ENCODE measurements around the gene DIS3L2. TPM values are rescaled to one million over a fixed set of nuclear protein-coding genes. Genes with fewer than 3 reads are reported as not detected.

Gene DIS3L2
- total RNA-seq, 2 experiments from 2014 or later = 25.7 to 30.9 TPM

DNA sequence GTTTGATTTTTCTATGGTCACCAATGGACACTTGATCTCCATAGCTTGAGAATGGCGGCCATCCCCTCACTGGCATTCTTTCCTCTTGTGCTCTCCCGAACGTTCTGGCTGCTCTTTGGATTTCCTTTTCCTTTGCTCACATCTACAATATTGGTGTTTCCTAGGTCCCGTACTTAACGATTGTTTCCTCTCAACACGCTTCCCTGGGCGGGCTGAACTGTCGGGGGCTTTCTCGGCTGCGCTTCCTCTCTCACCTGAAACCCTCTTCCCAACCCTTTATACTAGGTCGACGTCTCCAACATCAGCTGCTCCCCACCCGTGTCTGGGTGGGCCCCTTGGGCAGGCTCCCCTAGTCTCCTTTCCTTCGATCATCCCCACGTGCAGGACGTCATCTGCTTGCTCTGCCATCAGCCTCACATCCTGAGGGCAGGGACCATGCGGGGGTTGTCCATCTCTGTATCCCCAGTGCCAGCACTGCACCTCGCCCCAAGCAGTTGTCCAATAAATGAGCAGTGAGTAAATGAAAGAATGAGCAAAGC lies 634 bp upstream of the DIS3L2 start:
- H3K4me1 Mint-ChIP-seq = peaks cover 29% of the 10 kb centered on the region
- H3K4me3 Mint-ChIP-seq = peak overlapping the region; percentile 90
- peaks cover 13% of the 10 kb centered on the region for H3K36me3 Mint-ChIP-seq
- peaks cover 3% of the 10 kb centered on the region for H3K27me3 Mint-ChIP-seq
- no peaks in the 10 kb centered on the region for H3K9me3 Mint-ChIP-seq
- no peak for DNase-seq
- peak overlapping the region; percentile 93 for H3K27ac Mint-ChIP-seq

DNA sequence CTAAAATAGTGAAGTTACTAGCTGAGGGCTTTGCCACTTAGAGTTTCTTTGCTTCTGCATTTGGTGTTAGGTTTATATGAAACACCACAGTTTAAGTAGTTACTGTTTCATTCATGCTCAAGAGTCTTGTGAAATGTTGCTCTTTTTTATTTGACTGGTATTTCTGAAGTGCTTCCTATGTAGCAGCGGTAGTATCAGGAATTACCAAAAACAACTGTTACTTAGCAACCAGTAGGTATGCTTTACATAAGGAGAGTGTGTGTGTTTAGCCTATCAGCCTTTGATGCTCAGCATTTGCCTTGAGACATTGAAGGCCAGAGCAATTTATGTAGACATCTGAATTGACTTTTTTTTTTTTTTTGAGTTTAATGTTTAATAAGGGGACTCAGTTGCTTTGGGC lies 3.6 kb downstream of the DIS3L2 start:
- peaks cover 30% of the 10 kb centered on the region for H3K36me3 Mint-ChIP-seq
- H3K4me1 Mint-ChIP-seq = peaks cover 48% of the 10 kb centered on the region
- no peak for DNase-seq
- no peak overlapping the region for H3K4me3 Mint-ChIP-seq
- no peaks in the 10 kb centered on the region for H3K27me3 Mint-ChIP-seq
- H3K27ac Mint-ChIP-seq = no peak overlapping the region
- peaks cover 4% of the 10 kb centered on the region for H3K9me3 Mint-ChIP-seq

DNA sequence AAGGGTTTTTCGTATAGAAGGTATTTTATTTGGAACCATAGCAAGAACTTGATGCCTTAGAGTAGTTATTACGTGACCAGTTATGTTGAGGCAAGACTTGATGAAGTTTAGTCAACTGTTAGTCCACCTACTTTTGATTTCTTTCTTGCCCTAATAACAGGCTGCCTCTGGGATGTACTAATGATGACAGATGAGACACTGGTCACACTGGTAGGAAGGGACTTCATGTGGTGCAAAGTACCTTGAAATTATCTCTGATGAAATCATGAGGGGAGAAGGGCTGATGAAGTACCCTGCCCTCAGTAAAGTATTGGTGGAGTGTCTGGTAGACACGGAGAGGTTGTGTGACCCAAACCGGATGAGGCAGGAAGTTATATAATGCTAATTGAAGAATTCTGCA lies 5.4 kb downstream of the DIS3L2 start:
- no peak overlapping the region for H3K27ac Mint-ChIP-seq
- peaks cover 4% of the 10 kb centered on the region for H3K9me3 Mint-ChIP-seq
- peaks cover 29% of the 10 kb centered on the region for H3K36me3 Mint-ChIP-seq
- DNase-seq = no peak
- H3K27me3 Mint-ChIP-seq = no peaks in the 10 kb centered on the region
- peaks cover 42% of the 10 kb centered on the region for H3K4me1 Mint-ChIP-seq
- H3K4me3 Mint-ChIP-seq = no peak overlapping the region

DNA sequence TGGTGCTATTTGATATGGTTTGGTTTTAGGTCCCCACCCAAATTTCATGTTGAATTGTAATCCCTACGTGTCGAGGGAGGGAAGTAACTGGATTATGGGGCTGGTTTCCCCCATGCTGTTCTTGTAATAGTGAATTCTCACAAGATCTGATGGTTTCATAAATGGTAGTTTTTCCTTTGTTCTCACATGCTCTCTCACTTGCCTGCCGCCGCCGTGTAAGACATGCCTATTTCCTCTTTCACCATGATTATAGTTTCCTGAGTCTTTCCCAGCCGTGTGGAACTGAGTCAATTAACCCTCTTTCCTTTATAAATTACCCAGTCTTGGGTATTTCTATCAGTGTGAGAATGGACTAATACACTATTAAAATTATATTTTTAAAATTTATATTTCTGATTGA lies 7.3 kb downstream of the DIS3L2 start:
- no peak for DNase-seq
- peaks cover 4% of the 10 kb centered on the region for H3K9me3 Mint-ChIP-seq
- no peaks in the 10 kb centered on the region for H3K27me3 Mint-ChIP-seq
- peaks cover 22% of the 10 kb centered on the region for H3K36me3 Mint-ChIP-seq
- H3K4me3 Mint-ChIP-seq = no peak overlapping the region
- peaks cover 31% of the 10 kb centered on the region for H3K4me1 Mint-ChIP-seq
- H3K27ac Mint-ChIP-seq = no peak overlapping the region

DNA sequence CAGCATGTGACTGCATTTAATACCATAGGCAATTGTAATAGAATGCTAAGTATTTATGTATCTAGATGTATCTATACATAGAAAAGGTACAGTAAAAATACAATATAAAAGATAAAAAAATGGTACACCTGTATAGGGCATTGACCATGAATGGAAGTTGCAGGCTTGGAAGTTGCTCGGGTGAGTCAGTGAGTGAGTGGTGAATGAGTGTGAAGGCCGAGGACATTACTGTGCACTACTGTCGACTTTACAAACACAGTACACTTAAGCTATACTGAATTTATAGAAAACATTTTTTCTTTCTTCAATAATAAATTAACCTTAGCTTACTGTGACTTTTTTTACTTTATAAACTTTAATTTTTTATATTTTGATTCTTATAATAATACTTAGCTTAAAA lies 8.9 kb downstream of the DIS3L2 start:
- Mint-ChIP-seq H3K9me3 (peaks cover 4% of the 10 kb centered on the region), H3K4me1 (peaks cover 21% of the 10 kb centered on the region)

DNA sequence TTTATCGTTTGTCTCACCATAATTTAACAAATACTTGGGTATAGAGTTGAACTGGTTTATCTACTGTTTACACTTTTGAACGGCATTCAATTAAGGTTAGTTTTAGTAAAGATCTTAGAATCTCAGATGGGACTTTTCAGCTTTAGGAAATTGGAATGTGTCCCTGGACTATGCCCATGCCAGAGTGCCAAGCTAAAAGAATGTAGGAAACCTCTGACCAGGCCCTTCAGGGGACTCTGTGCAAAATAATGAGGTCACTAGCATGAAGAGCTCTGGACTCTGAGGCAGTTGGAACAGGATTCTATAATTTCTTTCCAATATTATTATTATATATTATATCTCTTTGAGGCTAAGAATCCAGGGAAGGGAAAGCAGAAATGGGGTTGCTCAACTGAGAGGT lies 13.5 kb downstream of the DIS3L2 start:
- Mint-ChIP-seq H3K9me3 (no peaks in the 10 kb centered on the region), H3K4me3 (no peak overlapping the region), H3K4me1 (peaks cover 16% of the 10 kb centered on the region), H3K36me3 (peaks cover 15% of the 10 kb centered on the region), H3K27ac (no peak overlapping the region), H3K27me3 (no peaks in the 10 kb centered on the region)
- no peak for DNase-seq

More for the DNA sequence above, 8.9 kb downstream of the DIS3L2 start:
- no peak for DNase-seq
- H3K27ac Mint-ChIP-seq = no peak overlapping the region
- no peak overlapping the region for H3K4me3 Mint-ChIP-seq
- H3K36me3 Mint-ChIP-seq = peaks cover 22% of the 10 kb centered on the region
- no peaks in the 10 kb centered on the region for H3K27me3 Mint-ChIP-seq

DNA sequence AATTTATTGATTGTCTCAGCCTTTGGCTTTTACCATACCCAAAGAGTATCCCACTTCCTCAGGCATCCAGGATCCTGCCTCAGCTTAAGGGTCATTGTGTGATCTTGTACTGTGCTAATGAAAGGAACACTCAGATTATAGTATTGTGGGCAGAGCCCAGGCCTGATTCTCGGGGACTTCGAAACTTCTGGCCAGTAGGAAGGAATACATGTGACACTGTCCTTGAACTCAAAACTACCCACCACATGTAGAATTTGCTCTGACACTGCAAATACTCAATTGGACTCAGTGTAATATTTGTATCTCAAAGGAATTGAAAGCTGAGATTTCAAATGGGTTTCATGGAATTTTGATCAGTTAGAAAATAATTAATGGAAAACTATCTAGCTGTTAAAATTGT lies 15.9 kb downstream of the DIS3L2 start:
- Mint-ChIP-seq H3K9me3 (no peaks in the 10 kb centered on the region), H3K36me3 (peaks cover 9% of the 10 kb centered on the region), H3K4me1 (peaks cover 24% of the 10 kb centered on the region), H3K4me3 (no peak overlapping the region), H3K27ac (no peak overlapping the region), H3K27me3 (no peaks in the 10 kb centered on the region)
- no peak for DNase-seq

DNA sequence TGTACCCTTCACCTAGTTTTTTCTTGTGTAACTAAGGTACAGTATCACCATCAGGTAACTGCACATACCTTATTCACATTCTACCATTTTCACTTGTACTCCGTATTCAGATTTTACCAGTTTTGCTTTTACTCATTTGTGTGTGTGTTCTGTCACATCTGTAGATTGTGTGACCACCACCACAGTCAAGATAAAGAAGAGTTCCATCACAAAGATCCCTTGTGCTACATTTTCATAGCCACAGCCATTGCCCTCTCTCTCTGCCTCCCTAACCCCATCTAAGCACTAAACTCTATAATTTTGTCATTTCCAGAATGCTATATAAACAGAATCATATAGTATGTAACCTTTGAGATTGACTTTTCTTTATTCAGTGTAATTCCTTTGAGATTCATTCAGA lies 23.5 kb downstream of the DIS3L2 start:
- H3K9me3 Mint-ChIP-seq = no peaks in the 10 kb centered on the region
- H3K36me3 Mint-ChIP-seq = peaks cover 6% of the 10 kb centered on the region
- H3K27me3 Mint-ChIP-seq = no peaks in the 10 kb centered on the region
- peaks cover 26% of the 10 kb centered on the region for H3K4me1 Mint-ChIP-seq
- no peak overlapping the region for H3K27ac Mint-ChIP-seq
- no peak for DNase-seq
- H3K4me3 Mint-ChIP-seq = no peak overlapping the region

DNA sequence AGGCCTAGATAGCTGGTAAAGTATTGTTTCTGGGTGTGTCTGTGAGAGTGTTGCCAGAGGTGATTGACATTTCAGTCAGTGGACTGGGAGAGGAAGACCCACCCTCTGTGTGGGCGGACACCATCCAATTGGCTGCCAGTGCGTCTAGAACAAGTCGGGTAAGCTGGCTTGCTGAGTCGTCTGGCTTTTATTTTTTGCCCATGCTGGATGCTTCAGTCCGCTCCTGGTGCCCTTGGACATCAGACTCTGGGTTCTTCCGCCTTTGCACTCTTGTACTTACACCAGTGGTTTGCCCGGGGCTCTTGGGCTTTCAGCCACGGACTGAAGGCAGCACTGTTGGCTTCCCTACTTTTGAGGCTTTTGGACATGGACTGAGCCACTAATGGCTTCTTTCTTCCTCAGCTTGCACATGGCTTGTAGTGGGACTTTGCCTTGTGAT lies 24.3 kb downstream of the DIS3L2 start:
- H3K4me3 Mint-ChIP-seq = no peak overlapping the region
- H3K9me3 Mint-ChIP-seq = no peaks in the 10 kb centered on the region
- no peaks in the 10 kb centered on the region for H3K27me3 Mint-ChIP-seq
- peaks cover 26% of the 10 kb centered on the region for H3K4me1 Mint-ChIP-seq
- peaks cover 6% of the 10 kb centered on the region for H3K36me3 Mint-ChIP-seq
- H3K27ac Mint-ChIP-seq = no peak overlapping the region
- DNase-seq = peak; percentile 6

DNA sequence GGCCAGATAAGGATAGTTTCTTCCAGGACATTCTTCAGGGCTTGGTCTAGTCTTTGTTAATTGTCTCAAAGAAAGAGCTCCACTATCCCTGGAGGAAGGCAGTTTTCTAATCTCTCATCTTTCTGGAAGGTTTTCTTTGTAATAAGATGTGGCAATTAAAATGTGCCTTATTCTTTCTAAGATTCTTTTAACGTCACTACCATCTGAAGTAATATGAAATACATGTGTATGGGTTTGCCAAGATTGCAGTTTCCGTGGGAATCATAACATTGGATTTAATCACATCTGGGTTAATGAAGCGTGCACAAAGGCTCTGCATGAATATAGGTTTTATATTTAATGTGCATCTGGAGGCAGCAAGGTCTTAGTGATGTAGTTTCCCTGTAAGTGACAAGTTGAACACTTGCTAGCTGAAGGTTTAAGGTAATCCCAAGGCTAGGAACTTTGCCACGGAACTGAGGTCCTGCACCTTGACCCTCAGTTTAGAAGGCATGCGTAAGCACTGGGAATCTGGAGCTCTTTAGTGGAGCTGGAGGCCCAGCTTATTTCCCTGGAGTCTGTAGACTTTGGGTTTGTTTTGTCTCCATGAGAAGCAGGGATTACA lies 25.7 kb downstream of the DIS3L2 start:
- H3K27ac Mint-ChIP-seq = no peak overlapping the region

DNA sequence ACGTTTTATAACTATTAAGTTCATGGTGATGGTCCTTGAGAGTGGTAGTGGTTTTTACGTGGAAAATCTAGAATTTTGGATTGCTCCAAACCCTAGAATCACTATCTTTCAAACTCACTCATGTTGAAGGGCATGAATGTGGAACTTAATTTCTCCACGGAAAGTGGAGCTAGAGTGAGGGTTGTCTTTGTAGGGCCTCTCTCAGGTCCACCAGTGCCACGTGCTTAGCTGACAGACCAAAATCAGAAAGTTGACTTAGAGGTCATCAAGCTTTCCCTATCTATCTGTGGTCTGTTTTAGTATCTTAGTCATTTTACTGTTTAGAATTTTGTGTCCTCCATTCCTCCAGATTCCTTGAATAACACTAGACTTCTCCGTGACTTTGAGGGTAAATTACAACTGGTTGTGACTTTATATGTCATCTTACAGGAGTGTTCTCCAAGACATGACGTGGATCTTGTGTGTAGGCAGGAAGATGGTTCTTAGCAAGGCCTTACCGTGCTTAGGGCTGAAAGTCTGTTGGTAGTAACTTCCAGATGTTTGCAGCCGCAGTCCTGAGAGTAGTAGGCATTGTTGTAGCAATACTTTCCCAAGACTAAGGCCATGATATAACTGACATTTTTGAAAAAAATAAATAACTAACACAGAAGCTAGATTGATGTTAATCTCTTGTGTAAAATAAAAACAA lies 26.8 kb downstream of the DIS3L2 start:
- Mint-ChIP-seq H3K4me3 (no peak overlapping the region), H3K27me3 (no peaks in the 10 kb centered on the region), H3K9me3 (no peaks in the 10 kb centered on the region), H3K36me3 (peaks cover 9% of the 10 kb centered on the region), H3K4me1 (peaks cover 32% of the 10 kb centered on the region), H3K27ac (no peak overlapping the region)
- no peak for DNase-seq

More for the DNA sequence above, 25.7 kb downstream of the DIS3L2 start:
- Mint-ChIP-seq H3K4me1 (peaks cover 26% of the 10 kb centered on the region), H3K27me3 (no peaks in the 10 kb centered on the region), H3K36me3 (peaks cover 6% of the 10 kb centered on the region), H3K4me3 (no peak overlapping the region), H3K9me3 (no peaks in the 10 kb centered on the region)
- DNase-seq = no peak

DNA sequence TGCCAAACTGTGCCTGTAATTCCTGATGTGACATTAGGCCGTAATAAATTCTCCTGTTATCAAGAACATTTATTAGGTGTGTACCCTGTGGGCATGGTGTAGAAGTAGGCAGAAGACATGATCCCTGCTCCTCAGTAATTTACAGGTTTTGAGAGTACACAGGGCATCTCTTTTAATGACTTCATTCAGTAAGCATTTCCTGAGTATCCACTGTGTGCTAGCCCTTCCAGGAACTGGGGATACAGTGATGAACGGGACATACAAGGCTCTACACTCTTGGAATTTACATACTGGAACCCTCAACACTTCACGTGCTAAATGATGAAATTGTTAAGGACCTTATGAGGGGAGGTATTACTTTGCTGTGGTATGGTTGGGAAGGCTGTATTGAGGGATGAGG lies 30.2 kb downstream of the DIS3L2 start:
- H3K9me3 Mint-ChIP-seq = no peaks in the 10 kb centered on the region
- no peak overlapping the region for H3K27ac Mint-ChIP-seq
- peaks cover 36% of the 10 kb centered on the region for H3K4me1 Mint-ChIP-seq
- H3K36me3 Mint-ChIP-seq = peaks cover 4% of the 10 kb centered on the region
- no peak overlapping the region for H3K4me3 Mint-ChIP-seq
- no peaks in the 10 kb centered on the region for H3K27me3 Mint-ChIP-seq
- DNase-seq = no peak

DNA sequence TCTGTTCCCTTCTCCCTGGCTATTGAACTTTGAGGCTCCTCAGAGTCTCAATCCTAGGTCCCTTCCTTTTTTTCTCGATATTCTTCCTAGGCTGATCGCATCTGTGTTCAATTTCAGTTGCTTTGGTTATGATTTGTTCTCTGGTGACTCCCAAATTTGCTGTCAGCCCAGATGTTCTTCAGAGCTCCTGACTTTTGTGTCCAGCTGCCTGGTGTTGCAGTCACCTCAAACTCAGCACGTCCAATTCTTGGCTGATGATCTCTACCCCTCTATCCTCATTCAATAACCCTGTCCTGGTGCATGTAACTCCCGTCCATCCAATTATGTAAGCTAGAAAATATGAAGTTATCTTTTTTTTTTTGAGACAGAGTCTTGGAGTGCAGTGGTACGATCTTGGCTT lies 31.4 kb downstream of the DIS3L2 start:
- Mint-ChIP-seq H3K4me1 (peaks cover 36% of the 10 kb centered on the region), H3K9me3 (no peaks in the 10 kb centered on the region), H3K4me3 (no peak overlapping the region), H3K36me3 (peaks cover 4% of the 10 kb centered on the region), H3K27me3 (no peaks in the 10 kb centered on the region), H3K27ac (no peak overlapping the region)
- no peak for DNase-seq

DNA sequence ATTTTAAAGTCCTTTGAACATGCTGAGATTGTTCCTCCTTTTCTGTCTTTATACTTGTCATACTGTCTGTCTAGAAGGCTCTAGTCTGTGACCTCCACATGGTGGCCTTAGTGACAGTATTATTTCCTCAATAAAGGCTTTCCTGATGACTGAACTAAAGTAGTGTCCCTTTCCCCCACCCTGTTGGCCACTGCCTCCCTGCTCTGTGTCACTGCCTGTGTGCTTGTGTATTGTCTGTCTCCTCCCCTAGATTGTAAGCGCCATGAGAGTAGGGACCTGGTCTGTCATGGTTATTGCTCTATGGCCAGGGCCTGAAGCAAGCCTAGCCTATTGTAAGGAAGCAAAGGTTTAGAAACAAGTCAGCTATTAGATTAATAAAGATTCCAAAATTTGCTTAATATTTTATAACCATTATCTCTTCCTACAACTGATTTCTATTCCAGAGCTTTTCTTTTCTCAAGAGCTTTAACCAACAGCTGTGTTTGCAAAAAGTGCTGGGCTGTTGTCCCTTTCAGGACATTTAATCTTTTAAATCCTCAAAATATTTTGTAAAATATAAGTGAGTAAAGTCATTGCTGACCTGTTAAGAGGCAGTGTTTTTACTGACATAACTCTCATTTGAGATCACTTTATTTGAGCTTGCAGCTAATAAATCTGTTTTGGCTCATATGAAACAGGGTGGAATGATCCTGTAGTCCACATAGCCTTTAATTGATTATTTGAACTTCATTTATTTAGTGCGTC lies 35.5 kb downstream of the DIS3L2 start:
- no peak overlapping the region for H3K4me3 Mint-ChIP-seq
- no peaks in the 10 kb centered on the region for H3K27me3 Mint-ChIP-seq
- no peaks in the 10 kb centered on the region for H3K9me3 Mint-ChIP-seq
- peaks cover 40% of the 10 kb centered on the region for H3K4me1 Mint-ChIP-seq
- H3K27ac Mint-ChIP-seq = no peak overlapping the region
- H3K36me3 Mint-ChIP-seq = peaks cover 4% of the 10 kb centered on the region
- no peak for DNase-seq

DNA sequence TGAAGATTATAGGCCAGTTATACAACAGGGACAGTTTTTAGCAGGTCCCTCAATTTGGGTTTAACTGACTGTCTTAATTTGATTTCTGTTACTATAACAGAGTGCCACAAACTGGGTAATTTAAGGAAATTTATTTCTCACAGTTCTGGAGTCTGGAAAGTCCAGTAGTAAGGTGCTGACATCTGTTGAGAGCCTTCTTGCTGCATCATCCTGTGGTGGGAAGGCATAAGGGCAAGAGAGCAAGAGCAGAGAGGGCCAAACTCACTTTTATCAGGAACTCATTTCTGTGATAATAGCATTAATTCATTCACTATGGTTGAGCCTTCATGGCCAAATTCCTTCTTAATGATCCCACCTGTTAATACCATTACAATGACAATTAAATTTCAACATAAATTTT lies 36.5 kb downstream of the DIS3L2 start:
- Mint-ChIP-seq H3K4me3 (no peak overlapping the region), H3K4me1 (peaks cover 43% of the 10 kb centered on the region), H3K36me3 (peaks cover 4% of the 10 kb centered on the region), H3K9me3 (no peaks in the 10 kb centered on the region), H3K27ac (no peak overlapping the region), H3K27me3 (no peaks in the 10 kb centered on the region)
- DNase-seq = no peak

All from activated naive CD8-positive, alpha-beta T cell treated with anti-CD3 and anti-CD28 coated beads for 36 hours (primary cell).